BJ (cell line): ENCODE results near the gene CHGA. TPM values are rescaled to one million over a fixed set of nuclear protein-coding genes. Genes with fewer than 3 reads are reported as not detected.

ENCODE experiments used
- CTCF ChIA-PET: fragments of 350-600 bp; formaldehyde crosslinking; extraction: SDS; loops from one replicate; lab custom pipeline; 2021; ENCODE audit warnings: antibody characterized with exemption, inconsistent platforms; lab: Yijun Ruan, JAX
- POLR2A ChIA-PET: fragments of 300-600 bp; sonication (Branson Sonifier 250); formaldehyde crosslinking; extraction: SDS; loops from one replicate; lab custom pipeline; 2021; ENCODE audit warnings: antibody characterized with exemption; lab: Charles Lee
- DNase-seq: peaks from one replicate; pipeline ENCODE4 v3.0.0-alpha.2; 2011; ENCODE audit warnings: low read depth
- H3K27me3 ChIP-seq: 2 replicates; pipeline ENCODE4 v1.6.0; 2011; ENCODE audit warnings: low read length; ENCODE audit not compliant: control insufficient read depth, insufficient read depth
- H3K36me3 ChIP-seq: 2 replicates; pipeline ENCODE4 v1.5.1; 2011; ENCODE audit warnings: low read length; ENCODE audit not compliant: control insufficient read depth, insufficient read depth
- H3K4me3 ChIP-seq: 2 replicates; pipeline ENCODE4 v1.5.1; 2011; ENCODE audit warnings: low read depth, mild to moderate bottlenecking, control low read depth, low read length
- CTCF ChIP-seq: IDR thresholded peaks from 2 replicates; pipeline ENCODE4 v1.5.1; 2011; ENCODE audit warnings: low read depth, mild to moderate bottlenecking, control low read depth, inconsistent platforms, low read length, moderate library complexity; ENCODE audit not compliant: insufficient read depth
- polyA plus RNA-seq: library from polyadenylated mRNA; depleted of rRNA; stranded (reverse); fragments of >200 nt; gene quantifications from 2 replicates; pipeline ENCODE4 v1.2.3, GENCODE V29; 2011

The CHGA gene
- polyA plus RNA-seq, 1 experiment = not detected

DNA sequence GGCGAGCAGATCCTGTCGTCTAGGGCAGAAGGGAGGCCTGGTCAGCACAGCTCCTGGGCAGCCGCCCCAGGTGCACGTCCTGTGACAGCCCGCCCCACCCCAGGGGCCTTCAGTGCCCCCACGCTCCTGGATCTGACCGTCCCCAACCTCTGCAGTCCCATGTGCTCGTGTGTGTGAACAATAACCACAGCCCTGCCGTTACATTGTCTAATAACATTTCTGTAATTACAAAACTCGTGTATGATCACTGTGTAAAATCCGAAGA lies 39.8 kb downstream of the CHGA start:
- TF ChIP-seq CTCF = no peak
- peaks cover 4% of the 10 kb centered on the region; the same call in 1 of the 2 replicates for H3K36me3 ChIP-seq
- POLR2A ChIA-PET = no interaction called here
- H3K27me3 ChIP-seq = no peaks in the 10 kb centered on the region
- DNase-seq = no peak
- CTCF ChIA-PET = interaction anchor here (1.0 to 3.1 kb wide), 4 partner anchors 9 to 177 kb away, joined by 3 to 17 read pairs (median 3); no protein-coding TSS in a partner anchor
- no peak overlapping the region for H3K4me3 ChIP-seq

DNA sequence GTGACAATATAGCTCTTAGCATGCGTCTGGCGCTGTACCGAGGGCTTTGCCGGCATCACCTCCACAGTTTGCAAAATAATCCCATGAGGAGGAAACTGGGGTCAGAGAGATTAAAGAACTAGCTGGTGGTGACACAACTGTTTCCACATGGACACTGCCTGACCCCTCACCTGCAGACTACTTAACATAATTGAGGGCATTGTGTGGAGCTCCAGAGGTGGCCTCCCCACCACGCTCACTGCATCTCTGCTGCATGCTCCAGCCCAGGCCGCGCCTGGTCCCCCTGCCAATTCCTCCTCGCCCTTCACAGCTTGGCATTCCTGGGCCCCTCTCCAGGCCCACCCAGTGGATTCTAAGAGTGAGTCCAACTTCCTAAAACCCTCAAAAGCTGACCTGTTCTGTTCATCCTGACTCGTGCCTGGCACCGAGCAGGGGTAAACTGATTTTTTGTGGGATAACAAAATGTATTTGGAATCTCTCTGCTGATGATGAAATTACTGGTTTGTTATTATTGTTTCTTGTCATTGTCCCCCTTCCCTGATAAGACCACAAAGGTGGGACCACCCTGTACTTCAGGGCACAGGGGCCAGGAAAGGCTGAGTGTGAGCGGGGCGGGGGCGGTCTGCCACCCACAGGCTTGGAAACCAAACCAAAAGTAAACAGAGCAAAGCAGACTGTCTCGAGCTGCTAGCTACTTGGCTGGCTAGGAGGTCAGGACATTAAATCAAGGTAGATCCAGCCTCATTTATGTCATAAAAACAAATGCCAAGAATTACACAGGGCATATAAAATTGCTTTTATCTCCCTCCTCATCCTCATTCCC lies 40.6 kb downstream of the CHGA start:
- H3K4me3 ChIP-seq = no peak overlapping the region
- H3K36me3 ChIP-seq = peaks cover 3% of the 10 kb centered on the region; the same call in 1 of the 2 replicates
- CTCF ChIA-PET = interaction anchor here (1.0 to 1.7 kb wide), 4 partner anchors 10 to 176 kb away, joined by 3 to 5 read pairs (median 3); no protein-coding TSS in a partner anchor
- H3K27me3 ChIP-seq = no peaks in the 10 kb centered on the region
- POLR2A ChIA-PET = no interaction called here
- no peak for TF ChIP-seq CTCF
- DNase-seq = no peak

GRCh38 chr14:92964124-92965109 lies 41.5 kb downstream of the CHGA start:
- ChIA-PET POLR2A (no interaction called here), CTCF (interaction anchor here (0.9 to 1.7 kb wide), 2 partner anchors 10 to 151 kb away, joined by 4 to 5 read pairs; no protein-coding TSS in a partner anchor)
- no peak overlapping the region for H3K4me3 ChIP-seq
- no peak for DNase-seq
- H3K36me3 ChIP-seq = peaks cover 3% of the 10 kb centered on the region
- H3K27me3 ChIP-seq = no peaks in the 10 kb centered on the region
- TF ChIP-seq CTCF = no peak

- Histone ChIP-seq H3K36me3 (peaks cover 3% of the 10 kb centered on the region), H3K4me3 (no peak overlapping the region), H3K27me3 (no peaks in the 10 kb centered on the region)
- DNase-seq = no peak
- ChIA-PET POLR2A (no interaction called here), CTCF (interaction anchor here (0.9 to 1.7 kb wide), 2 partner anchors 9 to 150 kb away, joined by 4 to 5 read pairs; no protein-coding TSS in a partner anchor)
- no peak for TF ChIP-seq CTCF
These were observed 42.3 kb downstream of the CHGA start for GRCh38 chr14:92965281-92965680.
